K562 (cell line): ENCODE measurements around the gene TAF1D.

Experiments used
- SRSF9 ChIP-seq: fragments of 200-400 bp; formaldehyde crosslinking; IDR thresholded peaks from 2 replicates; pipeline ENCODE4 v1.6.1; 2017; ENCODE audit warnings: low read depth, low read length, borderline replicate concordance
- XRCC5 ChIP-seq: fragments of 200-400 bp; formaldehyde crosslinking; IDR thresholded peaks from 2 replicates; pipeline ENCODE4 v1.6.1; 2017; ENCODE audit warnings: low read depth, mild to moderate bottlenecking, low read length
- TF ChIP-seq, protein P1 (sequence below): fragments of 250-450 bp; sonication (Bioruptor Pico); IDR thresholded peaks from 2 replicates; pipeline ENCODE4 v1.4.0; 2020; ENCODE audit warnings: mild to moderate bottlenecking, moderate library complexity

DNA sequence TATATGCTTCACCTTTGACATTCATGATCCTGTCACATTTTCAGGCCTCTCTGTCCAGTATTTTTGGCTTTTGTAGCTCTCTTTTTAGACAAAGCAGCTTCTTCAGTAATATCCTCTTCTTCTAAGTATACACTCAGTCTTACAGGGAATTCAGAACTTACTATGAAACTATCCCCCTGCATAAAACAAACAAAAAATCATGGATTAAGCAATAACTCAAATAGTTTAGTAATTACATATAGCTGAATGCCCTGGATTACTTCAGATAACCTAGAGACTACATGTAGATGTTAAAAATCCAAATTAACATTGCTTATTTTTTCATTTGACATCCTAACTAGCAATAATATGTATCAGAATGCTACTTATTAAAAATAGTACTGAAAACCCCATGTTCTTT is 5.2 kb downstream of the TAF1D start:
- TF ChIP-seq, protein P1, sequence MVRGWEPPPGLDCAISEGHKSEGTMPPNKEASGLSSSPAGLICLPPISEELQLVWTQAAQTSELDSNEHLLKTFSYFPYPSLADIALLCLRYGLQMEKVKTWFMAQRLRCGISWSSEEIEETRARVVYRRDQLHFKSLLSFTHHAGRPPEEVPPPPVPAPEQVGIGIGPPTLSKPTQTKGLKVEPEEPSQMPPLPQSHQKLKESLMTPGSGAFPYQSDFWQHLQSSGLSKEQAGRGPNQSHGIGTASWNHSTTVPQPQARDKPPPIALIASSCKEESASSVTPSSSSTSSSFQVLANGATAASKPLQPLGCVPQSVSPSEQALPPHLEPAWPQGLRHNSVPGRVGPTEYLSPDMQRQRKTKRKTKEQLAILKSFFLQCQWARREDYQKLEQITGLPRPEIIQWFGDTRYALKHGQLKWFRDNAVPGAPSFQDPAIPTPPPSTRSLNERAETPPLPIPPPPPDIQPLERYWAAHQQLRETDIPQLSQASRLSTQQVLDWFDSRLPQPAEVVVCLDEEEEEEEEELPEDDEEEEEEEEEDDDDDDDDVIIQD (CRISPR knock-in tag) = no peak
- TF ChIP-seq SRSF9 = no peak
- TF ChIP-seq XRCC5 = no peak
